Measurements from ENCODE around the gene FAXDC2.

GRCh38 chr5:154811239-154811638 lies 39.2 kb downstream of the FAXDC2 start:
- TF ChIP-seq JUN (IDR thresholded peaks at IDR 0.05; ENCODE audit: low read depth, low read length) = no peak
- no peak for TF ChIP-seq EZH2 (IDR thresholded peaks at IDR 0.05; ENCODE audit: low read depth, low read length, severe bottlenecking)
